ENCODE measurements around the gene DHODH.
"Not testable (repeated sequence)": the region's sequence is repeated elsewhere in the genome, so short reads cannot be mapped to it uniquely, and the experiment has no call there.

DHODH gene

DNA sequence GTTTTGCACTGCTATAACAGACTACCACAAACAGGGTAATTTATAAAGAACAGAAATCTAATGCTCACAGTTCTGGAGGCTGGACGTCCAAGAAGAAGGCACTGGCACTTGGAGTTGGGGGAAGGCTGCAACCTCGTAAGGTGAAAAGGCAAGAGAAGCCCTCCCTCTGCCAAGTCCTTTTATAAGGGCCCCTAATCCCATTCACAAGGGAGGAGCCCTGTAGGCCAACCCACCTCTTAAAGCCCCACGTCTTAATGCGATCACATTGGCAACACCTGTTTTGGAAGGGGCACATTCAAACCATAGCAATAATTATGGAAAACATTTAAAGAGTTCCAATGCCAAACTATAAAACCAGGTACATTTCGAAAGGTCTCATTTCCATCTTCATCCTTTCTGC, 13.5 kb upstream of the DHODH start:
- H3K27me3 ChIP-seq (ENCODE audit: insufficient read depth, low read length), result no peaks in the 10 kb centered on the region
- no peak overlapping the region for H2AK5ac ChIP-seq (ENCODE audit: low read length)
- no peaks in the 10 kb centered on the region for H3K79me2 ChIP-seq (ENCODE audit: control insufficient read depth, insufficient read depth, low read length, poor library complexity)
- H2BK12ac ChIP-seq (ENCODE audit: low read length), result no peak overlapping the region
- no peak overlapping the region for H4K8ac ChIP-seq (ENCODE audit: low read depth, low read length)
- no peaks in the 10 kb centered on the region for H3K79me1 ChIP-seq (ENCODE audit: low read length)
- H3K4me1 ChIP-seq (ENCODE audit: control insufficient read depth in 1 of 2, insufficient read depth in 2 of 2, low read length in 2 of 2), result no peaks in the 10 kb centered on the region
- no peak overlapping the region for H3K27ac ChIP-seq (ENCODE audit: low read depth, low read length)
- no peak overlapping the region for H3K4me3 ChIP-seq (ENCODE audit: low read depth, low read length)
- H3K23ac ChIP-seq (ENCODE audit: low read length), result no peak overlapping the region
- H3K36me3 ChIP-seq (ENCODE audit: control insufficient read depth in 1 of 2, insufficient read depth in 2 of 2, low read length in 2 of 2), result no peaks in the 10 kb centered on the region
- H3K18ac ChIP-seq (ENCODE audit: low read length), result no peak overlapping the region
- no peak overlapping the region for H4K91ac ChIP-seq (ENCODE audit: low read depth, low read length)
- no peak overlapping the region for H3K4me2 ChIP-seq (ENCODE audit: low read length)
- H2BK5ac ChIP-seq (ENCODE audit: low read depth, low read length, poor library complexity), result no peak overlapping the region
- no peak overlapping the region for H3K14ac ChIP-seq (ENCODE audit: low read length)
- H3K9me3 ChIP-seq (ENCODE audit: insufficient read depth, low read depth, low read length), result no peaks in the 10 kb centered on the region
- H3K4ac ChIP-seq (ENCODE audit: low read depth, low read length), result no peak overlapping the region
- H2BK120ac ChIP-seq (ENCODE audit: insufficient read depth, low read length, poor library complexity), result no peak overlapping the region
- H2AFZ ChIP-seq (ENCODE audit: insufficient read depth, low read length, poor library complexity), result no peak overlapping the region
- no peak overlapping the region for H4K12ac ChIP-seq (ENCODE audit: low read depth, low read length)
- no CpG with 5 or more reads among the region's 5 CpGs for WGBS (ENCODE audit: extremely low coverage, insufficient coverage, insufficient read length)
- no peak overlapping the region for H3K9ac ChIP-seq (ENCODE audit: low read length)
- no peak for DNase-seq

DNA sequence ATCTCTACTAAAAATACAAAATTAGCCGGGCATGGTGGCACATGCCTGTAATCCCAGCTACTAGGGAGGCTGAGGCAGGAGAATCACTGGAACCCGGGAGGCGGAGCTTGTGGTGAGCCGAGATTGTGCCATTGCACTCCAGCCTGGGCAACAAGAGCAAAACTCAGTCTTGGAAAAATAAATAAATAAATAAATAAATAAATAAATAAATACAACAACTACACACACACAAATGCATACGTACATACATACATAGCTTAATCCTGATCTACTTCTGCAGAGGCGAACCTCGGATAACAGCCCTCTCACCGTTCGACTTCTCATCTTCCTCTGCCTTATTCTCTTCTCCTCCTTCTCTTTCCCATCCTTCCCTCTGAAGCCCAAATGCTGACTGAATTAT, 11.0 kb upstream of the DHODH start:
- not testable (repeated sequence) for H3K4me2 ChIP-seq (ENCODE audit: low read length); H3K4me3 ChIP-seq (ENCODE audit: low read depth, low read length); H4K91ac ChIP-seq (ENCODE audit: low read depth, low read length); H2AFZ ChIP-seq (ENCODE audit: insufficient read depth, low read length, poor library complexity); H3K18ac ChIP-seq (ENCODE audit: low read length); H4K8ac ChIP-seq (ENCODE audit: low read depth, low read length); H3K9me3 ChIP-seq (ENCODE audit: insufficient read depth, low read depth, low read length); H2BK12ac ChIP-seq (ENCODE audit: low read length); H3K27me3 ChIP-seq (ENCODE audit: insufficient read depth, low read length); H4K12ac ChIP-seq (ENCODE audit: low read depth, low read length); H3K79me1 ChIP-seq (ENCODE audit: low read length); H3K4me1 ChIP-seq (ENCODE audit: control insufficient read depth in 1 of 2, insufficient read depth in 2 of 2, low read length in 2 of 2); H2BK120ac ChIP-seq (ENCODE audit: insufficient read depth, low read length, poor library complexity); H3K27ac ChIP-seq (ENCODE audit: low read depth, low read length); H3K23ac ChIP-seq (ENCODE audit: low read length); H3K4ac ChIP-seq (ENCODE audit: low read depth, low read length); H2AK5ac ChIP-seq (ENCODE audit: low read length); H2BK5ac ChIP-seq (ENCODE audit: low read depth, low read length, poor library complexity); H3K79me2 ChIP-seq (ENCODE audit: control insufficient read depth, insufficient read depth, low read length, poor library complexity); H3K36me3 ChIP-seq (ENCODE audit: control insufficient read depth in 1 of 2, insufficient read depth in 2 of 2, low read length in 2 of 2); H3K14ac ChIP-seq (ENCODE audit: low read length); DNase-seq; H3K9ac ChIP-seq (ENCODE audit: low read length)
- WGBS (ENCODE audit: extremely low coverage, insufficient coverage, insufficient read length), result no CpG with 5 or more reads among the region's 9 CpGs

DNA sequence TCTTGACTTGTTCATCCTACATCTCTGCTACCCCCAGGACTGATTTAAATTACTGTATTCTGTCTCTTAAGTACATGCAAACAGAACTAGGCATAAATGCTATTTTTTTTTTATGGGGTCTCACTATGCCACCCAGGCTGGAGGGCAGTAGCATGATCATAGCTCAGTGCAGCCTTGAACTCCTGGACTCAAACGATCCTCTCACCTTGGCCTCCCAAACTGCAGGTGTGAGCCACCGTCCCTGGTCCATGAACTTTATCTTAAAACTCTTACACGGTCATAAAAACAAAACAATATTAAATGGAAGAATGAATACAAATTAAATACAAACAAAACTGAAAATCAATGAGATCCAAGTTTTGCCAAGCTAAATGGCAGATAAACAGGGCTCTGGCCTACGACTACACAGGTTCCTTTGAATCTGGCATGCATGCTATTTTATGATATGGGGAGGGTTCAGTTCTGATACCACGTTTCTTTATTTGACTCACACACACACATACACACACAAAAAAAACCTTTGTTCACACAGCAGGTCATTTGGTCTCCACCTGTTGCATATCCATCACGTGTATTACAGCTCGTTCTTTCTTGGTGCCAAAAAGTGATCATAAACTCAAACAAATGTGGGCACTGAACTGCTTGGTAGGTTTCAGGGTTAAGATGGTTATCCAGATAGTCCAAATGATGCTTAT, 7.2 kb upstream of the DHODH start:
- Histone ChIP-seq H2BK12ac (ENCODE audit: low read length) (no peak overlapping the region), H4K91ac (ENCODE audit: low read depth, low read length) (no peak overlapping the region), H2AK5ac (ENCODE audit: low read length) (no peak overlapping the region), H4K12ac (ENCODE audit: low read depth, low read length) (no peak overlapping the region), H3K23ac (ENCODE audit: low read length) (no peak overlapping the region), H3K4me1 (ENCODE audit: control insufficient read depth in 1 of 2, insufficient read depth in 2 of 2, low read length in 2 of 2) (no peaks in the 10 kb centered on the region), H3K4ac (ENCODE audit: low read depth, low read length) (no peak overlapping the region), H3K4me2 (ENCODE audit: low read length) (no peak overlapping the region), H3K36me3 (ENCODE audit: control insufficient read depth in 1 of 2, insufficient read depth in 2 of 2, low read length in 2 of 2) (no peaks in the 10 kb centered on the region), H2BK5ac (ENCODE audit: low read depth, low read length, poor library complexity) (no peak overlapping the region), H3K79me1 (ENCODE audit: low read length) (no peaks in the 10 kb centered on the region), H3K18ac (ENCODE audit: low read length) (no peak overlapping the region), H3K27me3 (ENCODE audit: insufficient read depth, low read length) (no peaks in the 10 kb centered on the region), H3K14ac (ENCODE audit: low read length) (no peak overlapping the region), H4K8ac (ENCODE audit: low read depth, low read length) (no peak overlapping the region), H3K4me3 (ENCODE audit: low read depth, low read length) (no peak overlapping the region), H2BK120ac (ENCODE audit: insufficient read depth, low read length, poor library complexity) (no peak overlapping the region), H2AFZ (ENCODE audit: insufficient read depth, low read length, poor library complexity) (no peak overlapping the region), H3K79me2 (ENCODE audit: control insufficient read depth, insufficient read depth, low read length, poor library complexity) (no peaks in the 10 kb centered on the region), H3K9ac (ENCODE audit: low read length) (no peak overlapping the region), H3K27ac (ENCODE audit: low read depth, low read length) (no peak overlapping the region), H3K9me3 (ENCODE audit: insufficient read depth, low read depth, low read length) (no peaks in the 10 kb centered on the region)
- DNase-seq, result no peak
- WGBS (ENCODE audit: extremely low coverage, insufficient coverage, insufficient read length), result no CpG with 5 or more reads among the region's 7 CpGs

DNA sequence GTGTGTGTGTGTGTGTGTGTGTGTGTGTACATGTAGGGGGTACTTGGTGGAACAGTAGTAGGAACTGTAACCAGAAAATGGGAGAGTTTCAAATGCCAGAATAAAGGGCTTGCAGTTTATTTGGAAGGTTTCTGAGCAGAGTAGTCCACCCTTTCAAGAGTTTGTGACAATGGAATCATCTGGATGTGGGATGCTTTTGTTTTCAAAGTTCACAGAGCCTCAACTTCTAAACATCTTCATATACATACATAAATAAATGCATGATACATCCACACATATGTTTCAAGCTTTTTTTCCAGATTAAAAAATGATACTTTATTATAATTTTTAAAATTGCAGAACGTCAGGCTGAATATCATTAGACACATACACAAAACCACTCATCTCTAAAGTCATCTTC, 5.9 kb upstream of the DHODH start:
- DNase-seq, result no peak
- H3K4me2 ChIP-seq (ENCODE audit: low read length), result no peak overlapping the region
- no peak overlapping the region for H2BK12ac ChIP-seq (ENCODE audit: low read length)
- H3K4ac ChIP-seq (ENCODE audit: low read depth, low read length), result no peak overlapping the region
- no peaks in the 10 kb centered on the region for H3K79me1 ChIP-seq (ENCODE audit: low read length)
- H4K12ac ChIP-seq (ENCODE audit: low read depth, low read length), result no peak overlapping the region
- H3K36me3 ChIP-seq (ENCODE audit: control insufficient read depth in 1 of 2, insufficient read depth in 2 of 2, low read length in 2 of 2), result no peaks in the 10 kb centered on the region
- H3K79me2 ChIP-seq (ENCODE audit: control insufficient read depth, insufficient read depth, low read length, poor library complexity), result no peaks in the 10 kb centered on the region
- H3K14ac ChIP-seq (ENCODE audit: low read length), result no peak overlapping the region
- H3K4me1 ChIP-seq (ENCODE audit: control insufficient read depth in 1 of 2, insufficient read depth in 2 of 2, low read length in 2 of 2), result no peaks in the 10 kb centered on the region
- no CpG with 5 or more reads among the region's 1 CpG for WGBS (ENCODE audit: extremely low coverage, insufficient coverage, insufficient read length)
- H2AFZ ChIP-seq (ENCODE audit: insufficient read depth, low read length, poor library complexity), result no peak overlapping the region
- H4K91ac ChIP-seq (ENCODE audit: low read depth, low read length), result no peak overlapping the region
- no peaks in the 10 kb centered on the region for H3K9me3 ChIP-seq (ENCODE audit: insufficient read depth, low read depth, low read length)
- H3K9ac ChIP-seq (ENCODE audit: low read length), result no peak overlapping the region
- no peak overlapping the region for H4K8ac ChIP-seq (ENCODE audit: low read depth, low read length)
- H2BK5ac ChIP-seq (ENCODE audit: low read depth, low read length, poor library complexity), result no peak overlapping the region
- H3K18ac ChIP-seq (ENCODE audit: low read length), result no peak overlapping the region
- no peaks in the 10 kb centered on the region for H3K27me3 ChIP-seq (ENCODE audit: insufficient read depth, low read length)
- no peak overlapping the region for H3K23ac ChIP-seq (ENCODE audit: low read length)
- H3K27ac ChIP-seq (ENCODE audit: low read depth, low read length), result no peak overlapping the region
- no peak overlapping the region for H2BK120ac ChIP-seq (ENCODE audit: insufficient read depth, low read length, poor library complexity)
- H2AK5ac ChIP-seq (ENCODE audit: low read length), result no peak overlapping the region
- no peak overlapping the region for H3K4me3 ChIP-seq (ENCODE audit: low read depth, low read length)
